Suprapubic skin (tissue), 4 donors: ENCODE measurements around the gene SPRTN. TPM values are rescaled to one million over a fixed set of nuclear protein-coding genes. Genes with fewer than 3 reads are reported as not detected.
"Not testable (repeated sequence)": the region's sequence is repeated elsewhere in the genome, so short reads cannot be mapped to it uniquely, and the experiment has no call there.

Experiments used
- DNase-seq, 2 donors: peaks; one replicate each; pipeline ENCODE4 v3.0.0-alpha.2; 2019; ENCODE audit warnings: low spot score in 2 of 2
- H3K27ac ChIP-seq: fragments of 200-600 bp; sonication (generic); one replicate; pipeline ENCODE4 v1.5.1; 2019
- H3K27me3 ChIP-seq: fragments of 200-600 bp; sonication (generic); one replicate; pipeline ENCODE4 v1.5.1; 2019
- H3K36me3 ChIP-seq: fragments of 200-600 bp; sonication (generic); one replicate; pipeline ENCODE4 v1.5.1; 2019
- H3K4me1 ChIP-seq: fragments of 200-600 bp; sonication (generic); one replicate; pipeline ENCODE4 v1.5.1; 2019
- H3K4me3 ChIP-seq: fragments of 200-600 bp; sonication (generic); one replicate; pipeline ENCODE4 v1.5.1; 2019; ENCODE audit warnings: mild to moderate bottlenecking
- H3K9me3 ChIP-seq: fragments of 200-600 bp; sonication (generic); one replicate; pipeline ENCODE4 v1.5.1; 2019
- EP300 ChIP-seq: sonication (generic); formaldehyde crosslinking; IDR thresholded peaks from one replicate; pipeline ENCODE4 v1.6.1; 2017; ENCODE audit warnings: antibody characterized with exemption
- POLR2A ChIP-seq, 2 donors: fragments of 450-650 bp; IDR thresholded peaks; one replicate each; pipeline ENCODE4 v1.6.1; 2017; ENCODE audit warnings: antibody characterized with exemption in 2 of 2, mild to moderate bottlenecking in 2 of 2, moderate library complexity in 2 of 2
- POLR2AphosphoS5 ChIP-seq, 3 donors: sonication (generic); formaldehyde crosslinking; IDR thresholded peaks; one replicate each; pipeline ENCODE4 v1.6.1; 2017; ENCODE audit warnings: antibody characterized with exemption in 3 of 3
- WGBS: methylation state at CpG from one replicate; pipeline ENCODE4 v1.1.5; 2018; 5-methylcytosine and 5-hydroxymethylcytosine counted together
- total RNA-seq, 4 donors: library from RNA; depleted of rRNA; stranded (reverse); fragments of >200 nt; gene quantifications; one replicate each; pipeline ENCODE4 v1.1.0, GENCODE V29; 2016
- TF ChIP-seq, protein P1 (sequence below), 2 donors: fragments of 200-600 bp in 1 of 2; fragments of 450-650 bp in 1 of 2; sonication (generic) in 1 of 2; IDR thresholded peaks; one replicate each; pipeline ENCODE4 v1.5.1; 2016 to 2019; ENCODE audit warnings: antibody characterized with exemption in 2 of 2, mild to moderate bottlenecking in 1 of 2, moderate library complexity in 1 of 2

The SPRTN gene
- total RNA-seq, 4 donors from 2014 or later = 18.6 to 28.4 (median 22.8) TPM

GRCh38 chr1:231348442-231348841, 10.3 kb downstream of the SPRTN start:
- H3K9me3 ChIP-seq = no peaks in the 10 kb centered on the region
- H3K27ac ChIP-seq = no peak overlapping the region
- H3K4me1 ChIP-seq = no peaks in the 10 kb centered on the region
- TF ChIP-seq POLR2A (IDR thresholded peaks at IDR 0.05) (no peak), POLR2AphosphoS5 (IDR thresholded peaks at IDR 0.05) (no peak), EP300 (no peak)
- TF ChIP-seq, protein P1, sequence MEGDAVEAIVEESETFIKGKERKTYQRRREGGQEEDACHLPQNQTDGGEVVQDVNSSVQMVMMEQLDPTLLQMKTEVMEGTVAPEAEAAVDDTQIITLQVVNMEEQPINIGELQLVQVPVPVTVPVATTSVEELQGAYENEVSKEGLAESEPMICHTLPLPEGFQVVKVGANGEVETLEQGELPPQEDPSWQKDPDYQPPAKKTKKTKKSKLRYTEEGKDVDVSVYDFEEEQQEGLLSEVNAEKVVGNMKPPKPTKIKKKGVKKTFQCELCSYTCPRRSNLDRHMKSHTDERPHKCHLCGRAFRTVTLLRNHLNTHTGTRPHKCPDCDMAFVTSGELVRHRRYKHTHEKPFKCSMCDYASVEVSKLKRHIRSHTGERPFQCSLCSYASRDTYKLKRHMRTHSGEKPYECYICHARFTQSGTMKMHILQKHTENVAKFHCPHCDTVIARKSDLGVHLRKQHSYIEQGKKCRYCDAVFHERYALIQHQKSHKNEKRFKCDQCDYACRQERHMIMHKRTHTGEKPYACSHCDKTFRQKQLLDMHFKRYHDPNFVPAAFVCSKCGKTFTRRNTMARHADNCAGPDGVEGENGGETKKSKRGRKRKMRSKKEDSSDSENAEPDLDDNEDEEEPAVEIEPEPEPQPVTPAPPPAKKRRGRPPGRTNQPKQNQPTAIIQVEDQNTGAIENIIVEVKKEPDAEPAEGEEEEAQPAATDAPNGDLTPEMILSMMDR (IDR thresholded peaks at IDR 0.05) = no peak
- H3K36me3 ChIP-seq = peaks cover 64% of the 10 kb centered on the region
- WGBS = 86% methylated on average over 4 of the region's 4 CpGs
- DNase-seq = no peak
- no peaks in the 10 kb centered on the region for H3K27me3 ChIP-seq
- no peak overlapping the region for H3K4me3 ChIP-seq

DNA sequence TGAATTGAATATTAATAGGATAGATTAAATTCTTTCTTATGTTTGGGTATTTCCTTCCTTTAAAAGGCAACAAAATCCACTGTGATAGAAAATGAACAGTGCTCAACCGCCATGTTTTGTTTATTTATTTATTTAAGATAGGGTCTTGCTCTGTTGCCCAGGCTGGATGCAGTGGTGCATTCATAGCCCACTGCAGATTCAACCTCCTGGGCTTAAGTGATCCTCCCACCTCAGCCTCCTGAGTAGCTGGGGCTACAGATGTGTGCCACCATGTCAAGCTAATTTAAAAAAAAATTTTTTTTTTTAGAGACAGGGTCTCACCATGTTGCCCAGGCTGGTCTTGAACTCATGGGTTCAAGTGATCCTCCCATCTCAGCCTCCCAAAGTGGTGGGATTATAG, 10.8 kb downstream of the SPRTN start:
- not testable (repeated sequence) for H3K4me3 ChIP-seq, H3K27me3 ChIP-seq, DNase-seq, H3K4me1 ChIP-seq, H3K27ac ChIP-seq, H3K9me3 ChIP-seq
- H3K36me3 ChIP-seq = peaks cover 63% of the 10 kb centered on the region
- WGBS = 97% methylated on average over 1 of the region's 1 CpG

GRCh38 chr1:231351816-231352215, 13.7 kb downstream of the SPRTN start:
- no peak for DNase-seq
- 64% methylated on average over 2 of the region's 2 CpGs for WGBS
- Histone ChIP-seq H3K4me1 (no peaks in the 10 kb centered on the region), H3K9me3 (no peaks in the 10 kb centered on the region), H3K36me3 (peaks cover 60% of the 10 kb centered on the region), H3K4me3 (no peak overlapping the region), H3K27me3 (no peaks in the 10 kb centered on the region), H3K27ac (no peak overlapping the region)
- TF ChIP-seq POLR2A (IDR thresholded peaks at IDR 0.05) (no peak), POLR2AphosphoS5 (IDR thresholded peaks at IDR 0.05) (no peak), EP300 (no peak)
- TF ChIP-seq, protein P1 (IDR thresholded peaks at IDR 0.05) = no peak

- peaks cover 5% of the 10 kb centered on the region for H3K4me1 ChIP-seq
- no peak overlapping the region for H3K4me3 ChIP-seq
- WGBS = 76% methylated on average over 2 of the region's 2 CpGs
- H3K27ac ChIP-seq = no peak overlapping the region
- no peaks in the 10 kb centered on the region for H3K9me3 ChIP-seq
- no peak for DNase-seq
- peaks cover 51% of the 10 kb centered on the region for H3K36me3 ChIP-seq
- no peak for TF ChIP-seq POLR2A (IDR thresholded peaks at IDR 0.05)
- TF ChIP-seq, protein P1 (IDR thresholded peaks at IDR 0.05) = no peak
- no peak for TF ChIP-seq POLR2AphosphoS5 (IDR thresholded peaks at IDR 0.05)
- H3K27me3 ChIP-seq = no peaks in the 10 kb centered on the region
Measured at GRCh38 chr1:231353086-231353485, 15.0 kb downstream of the SPRTN start.

DNA sequence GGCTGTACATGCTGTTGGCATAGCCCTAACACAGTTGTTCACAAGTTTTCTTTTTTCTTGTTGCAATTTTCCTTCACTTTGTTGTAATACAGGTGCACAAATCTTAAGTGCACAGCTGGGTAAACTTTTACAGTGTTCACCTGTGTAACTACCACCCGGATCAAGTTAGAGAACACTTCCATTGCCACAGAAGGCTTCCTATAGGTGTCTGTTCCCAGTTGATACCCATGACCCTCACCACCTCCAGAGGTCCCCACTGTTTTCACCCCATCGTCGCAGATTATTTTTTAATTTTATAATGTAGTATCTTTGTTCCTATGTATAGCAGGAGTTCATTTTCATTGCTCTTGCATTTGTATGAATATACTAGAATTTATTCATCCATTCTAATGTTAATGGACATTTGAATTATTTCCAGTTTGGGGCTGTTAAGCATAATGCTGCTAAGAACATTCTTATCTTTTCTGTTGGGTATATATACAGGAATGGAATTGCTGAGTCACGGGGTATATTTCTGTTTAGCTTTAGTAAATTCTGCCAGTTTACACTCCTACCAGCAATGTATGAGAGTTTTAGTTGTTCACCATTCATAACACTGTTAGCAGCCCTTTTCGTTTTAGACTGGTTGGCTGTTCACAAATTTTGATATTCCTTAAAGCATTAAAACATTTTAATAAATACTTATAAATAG, 16.4 kb downstream of the SPRTN start:
- no peak for DNase-seq
- Histone ChIP-seq H3K27me3 (no peaks in the 10 kb centered on the region), H3K27ac (no peak overlapping the region), H3K4me1 (peaks cover 19% of the 10 kb centered on the region), H3K4me3 (no peak overlapping the region), H3K36me3 (peaks cover 38% of the 10 kb centered on the region), H3K9me3 (no peaks in the 10 kb centered on the region)
- TF ChIP-seq EP300 (no peak), POLR2AphosphoS5 (IDR thresholded peaks at IDR 0.05) (no peak), POLR2A (IDR thresholded peaks at IDR 0.05) (no peak)
- TF ChIP-seq, protein P1 (IDR thresholded peaks at IDR 0.05) = no peak
- 87% methylated on average over 5 of the region's 5 CpGs for WGBS

DNA sequence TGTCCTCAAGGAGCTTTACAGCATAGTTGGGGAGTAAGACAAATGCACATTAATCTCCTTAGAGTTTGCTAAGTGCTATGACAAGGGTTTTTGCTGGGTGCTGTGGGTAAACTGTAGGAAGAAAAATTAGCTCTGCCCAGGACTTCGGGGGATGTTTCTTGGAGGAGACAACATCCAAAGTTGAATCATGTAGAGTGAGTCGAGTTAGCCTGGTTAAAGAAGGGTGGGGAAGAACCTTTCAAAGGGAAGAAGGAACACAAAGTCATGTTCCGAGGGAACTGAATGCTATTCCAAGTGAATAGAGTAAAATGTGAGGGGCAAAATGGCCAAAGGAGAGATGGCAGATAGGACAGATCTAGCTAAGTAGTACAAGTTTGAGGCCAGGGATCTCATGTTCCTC, 17.1 kb downstream of the SPRTN start:
- H3K9me3 ChIP-seq = no peaks in the 10 kb centered on the region
- no peak for DNase-seq
- peaks cover 21% of the 10 kb centered on the region for H3K4me1 ChIP-seq
- H3K4me3 ChIP-seq = no peak overlapping the region
- TF ChIP-seq, protein P1 (IDR thresholded peaks at IDR 0.05) = no peak
- H3K27ac ChIP-seq = no peak overlapping the region
- peaks cover 31% of the 10 kb centered on the region for H3K36me3 ChIP-seq
- 71% methylated on average over 3 of the region's 3 CpGs for WGBS
- no peaks in the 10 kb centered on the region for H3K27me3 ChIP-seq
